ENCODE measurements around the gene PSD2.

PSD2 gene

GRCh38 chr5:139768807-139769465, 26.7 kb upstream of the PSD2 start:
- Histone ChIP-seq H3K9ac (ENCODE audit: insufficient read length) (no peak overlapping the region), H3K4me3 (no peak overlapping the region), H3K36me3 (ENCODE audit: insufficient read depth, low read length) (no peaks in the 10 kb centered on the region), H3K27ac (no peak overlapping the region), H3K9me3 (ENCODE audit: low read depth, low read length) (no peaks in the 10 kb centered on the region)
- no peak for DNase-seq (ENCODE audit: low read depth, low spot score)
- TF ChIP-seq EZH2 (IDR thresholded peaks at IDR 0.05): no peak
- no peak for TF ChIP-seq POLR2AphosphoS5 (IDR thresholded peaks at IDR 0.05; ENCODE audit: borderline replicate concordance, low read depth, low read length)
- TF ChIP-seq FOXP2 (optimal IDR thresholded peaks at IDR 0.05; ENCODE audit: control extremely low read depth, extremely low read length, insufficient read depth): no peak

GRCh38 chr5:139769477-139769876, 26.1 kb upstream of the PSD2 start:
- no peak overlapping the region for H3K27ac ChIP-seq
- H3K36me3 ChIP-seq (ENCODE audit: insufficient read depth, low read length): no peaks in the 10 kb centered on the region
- TF ChIP-seq POLR2AphosphoS5 (IDR thresholded peaks at IDR 0.05; ENCODE audit: borderline replicate concordance, low read depth, low read length) (no peak), EZH2 (IDR thresholded peaks at IDR 0.05) (no peak), FOXP2 (optimal IDR thresholded peaks at IDR 0.05; ENCODE audit: control extremely low read depth, extremely low read length, insufficient read depth) (no peak)

GRCh38 chr5:139770722-139771121, 24.9 kb upstream of the PSD2 start:
- no peaks in the 10 kb centered on the region for H3K9me3 ChIP-seq (ENCODE audit: low read depth, low read length)

More at GRCh38 chr5:139769477-139769876, 26.1 kb upstream of the PSD2 start:
- DNase-seq (ENCODE audit: low read depth, low spot score): no peak
- no peak overlapping the region for H3K9ac ChIP-seq (ENCODE audit: insufficient read length)
- H3K4me3 ChIP-seq: no peak overlapping the region
- H3K9me3 ChIP-seq (ENCODE audit: low read depth, low read length): no peaks in the 10 kb centered on the region

GRCh38 chr5:139772089-139772791, 23.4 kb upstream of the PSD2 start:
- TF ChIP-seq FOXP2 (optimal IDR thresholded peaks at IDR 0.05; ENCODE audit: control extremely low read depth, extremely low read length, insufficient read depth) (no peak), POLR2AphosphoS5 (IDR thresholded peaks at IDR 0.05; ENCODE audit: borderline replicate concordance, low read depth, low read length) (no peak), EZH2 (IDR thresholded peaks at IDR 0.05) (no peak)
- H3K9ac ChIP-seq (ENCODE audit: insufficient read length): no peak overlapping the region
- H3K4me3 ChIP-seq: no peak overlapping the region
- H3K9me3 ChIP-seq (ENCODE audit: low read depth, low read length): no peaks in the 10 kb centered on the region
- no peak overlapping the region for H3K27ac ChIP-seq
- no peak for DNase-seq (ENCODE audit: low read depth, low spot score)
- H3K36me3 ChIP-seq (ENCODE audit: insufficient read depth, low read length): no peaks in the 10 kb centered on the region

More at GRCh38 chr5:139770722-139771121, 24.9 kb upstream of the PSD2 start:
- DNase-seq (ENCODE audit: low read depth, low spot score): no peak
- Histone ChIP-seq H3K4me3 (no peak overlapping the region), H3K36me3 (ENCODE audit: insufficient read depth, low read length) (no peaks in the 10 kb centered on the region), H3K27ac (no peak overlapping the region), H3K9ac (ENCODE audit: insufficient read length) (no peak overlapping the region)
- no peak for TF ChIP-seq FOXP2 (optimal IDR thresholded peaks at IDR 0.05; ENCODE audit: control extremely low read depth, extremely low read length, insufficient read depth)
- no peak for TF ChIP-seq POLR2AphosphoS5 (IDR thresholded peaks at IDR 0.05; ENCODE audit: borderline replicate concordance, low read depth, low read length)
- TF ChIP-seq EZH2 (IDR thresholded peaks at IDR 0.05): no peak

- Histone ChIP-seq H3K4me3 (no peak overlapping the region), H3K9ac (ENCODE audit: insufficient read length) (no peak overlapping the region), H3K9me3 (ENCODE audit: low read depth, low read length) (no peaks in the 10 kb centered on the region), H3K27ac (no peak overlapping the region), H3K36me3 (ENCODE audit: insufficient read depth, low read length) (no peaks in the 10 kb centered on the region)
- DNase-seq (ENCODE audit: low read depth, low spot score): no peak
- no peak for TF ChIP-seq FOXP2 (optimal IDR thresholded peaks at IDR 0.05; ENCODE audit: control extremely low read depth, extremely low read length, insufficient read depth)
- no peak for TF ChIP-seq EZH2 (IDR thresholded peaks at IDR 0.05)
- no peak for TF ChIP-seq POLR2AphosphoS5 (IDR thresholded peaks at IDR 0.05; ENCODE audit: borderline replicate concordance, low read depth, low read length)
Observed at GRCh38 chr5:139772927-139773690, 22.5 kb upstream of the PSD2 start.

- Histone ChIP-seq H3K9me3 (ENCODE audit: low read depth, low read length) (no peaks in the 10 kb centered on the region), H3K4me3 (no peak overlapping the region), H3K36me3 (ENCODE audit: insufficient read depth, low read length) (no peaks in the 10 kb centered on the region), H3K9ac (ENCODE audit: insufficient read length) (no peak overlapping the region), H3K27ac (no peak overlapping the region)
- no peak for DNase-seq (ENCODE audit: low read depth, low spot score)
- no peak for TF ChIP-seq POLR2AphosphoS5 (IDR thresholded peaks at IDR 0.05; ENCODE audit: borderline replicate concordance, low read depth, low read length)
- no peak for TF ChIP-seq EZH2 (IDR thresholded peaks at IDR 0.05)
- no peak for TF ChIP-seq FOXP2 (optimal IDR thresholded peaks at IDR 0.05; ENCODE audit: control extremely low read depth, extremely low read length, insufficient read depth)
Observed at GRCh38 chr5:139774980-139775661, 20.5 kb upstream of the PSD2 start.

GRCh38 chr5:139775872-139776271, 19.7 kb upstream of the PSD2 start:
- H3K9me3 ChIP-seq (ENCODE audit: low read depth, low read length): no peaks in the 10 kb centered on the region
- H3K36me3 ChIP-seq (ENCODE audit: insufficient read depth, low read length): no peaks in the 10 kb centered on the region
- TF ChIP-seq POLR2AphosphoS5 (IDR thresholded peaks at IDR 0.05; ENCODE audit: borderline replicate concordance, low read depth, low read length) (no peak), FOXP2 (optimal IDR thresholded peaks at IDR 0.05; ENCODE audit: control extremely low read depth, extremely low read length, insufficient read depth) (no peak), EZH2 (IDR thresholded peaks at IDR 0.05) (no peak)
- no peak for DNase-seq (ENCODE audit: low read depth, low spot score)
- H3K9ac ChIP-seq (ENCODE audit: insufficient read length): no peak overlapping the region
- no peak overlapping the region for H3K4me3 ChIP-seq
- no peak overlapping the region for H3K27ac ChIP-seq

GRCh38 chr5:139776861-139777260, 18.7 kb upstream of the PSD2 start:
- Histone ChIP-seq H3K4me3 (no peak overlapping the region), H3K27ac (no peak overlapping the region), H3K9ac (ENCODE audit: insufficient read length) (no peak overlapping the region), H3K9me3 (ENCODE audit: low read depth, low read length) (no peaks in the 10 kb centered on the region), H3K36me3 (ENCODE audit: insufficient read depth, low read length) (no peaks in the 10 kb centered on the region)
- no peak for DNase-seq (ENCODE audit: low read depth, low spot score)
- TF ChIP-seq POLR2AphosphoS5 (IDR thresholded peaks at IDR 0.05; ENCODE audit: borderline replicate concordance, low read depth, low read length) (no peak), FOXP2 (optimal IDR thresholded peaks at IDR 0.05; ENCODE audit: control extremely low read depth, extremely low read length, insufficient read depth) (no peak)

All from SK-N-MC (cell line).